ENCODE data around the gene SMC4.

GRCh38 chr3:160477750-160478149 lies 78.3 kb downstream of the SMC4 start:
- TF ChIP-seq, protein P1, sequence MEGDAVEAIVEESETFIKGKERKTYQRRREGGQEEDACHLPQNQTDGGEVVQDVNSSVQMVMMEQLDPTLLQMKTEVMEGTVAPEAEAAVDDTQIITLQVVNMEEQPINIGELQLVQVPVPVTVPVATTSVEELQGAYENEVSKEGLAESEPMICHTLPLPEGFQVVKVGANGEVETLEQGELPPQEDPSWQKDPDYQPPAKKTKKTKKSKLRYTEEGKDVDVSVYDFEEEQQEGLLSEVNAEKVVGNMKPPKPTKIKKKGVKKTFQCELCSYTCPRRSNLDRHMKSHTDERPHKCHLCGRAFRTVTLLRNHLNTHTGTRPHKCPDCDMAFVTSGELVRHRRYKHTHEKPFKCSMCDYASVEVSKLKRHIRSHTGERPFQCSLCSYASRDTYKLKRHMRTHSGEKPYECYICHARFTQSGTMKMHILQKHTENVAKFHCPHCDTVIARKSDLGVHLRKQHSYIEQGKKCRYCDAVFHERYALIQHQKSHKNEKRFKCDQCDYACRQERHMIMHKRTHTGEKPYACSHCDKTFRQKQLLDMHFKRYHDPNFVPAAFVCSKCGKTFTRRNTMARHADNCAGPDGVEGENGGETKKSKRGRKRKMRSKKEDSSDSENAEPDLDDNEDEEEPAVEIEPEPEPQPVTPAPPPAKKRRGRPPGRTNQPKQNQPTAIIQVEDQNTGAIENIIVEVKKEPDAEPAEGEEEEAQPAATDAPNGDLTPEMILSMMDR (IDR thresholded peaks at IDR 0.05) = no peak
- no peak for TF ChIP-seq POLR2A (IDR thresholded peaks at IDR 0.05)

Data from Peyer's patch (tissue), 4 donors.